ENCODE data around the gene TNNT2.

Gene TNNT2

DNA sequence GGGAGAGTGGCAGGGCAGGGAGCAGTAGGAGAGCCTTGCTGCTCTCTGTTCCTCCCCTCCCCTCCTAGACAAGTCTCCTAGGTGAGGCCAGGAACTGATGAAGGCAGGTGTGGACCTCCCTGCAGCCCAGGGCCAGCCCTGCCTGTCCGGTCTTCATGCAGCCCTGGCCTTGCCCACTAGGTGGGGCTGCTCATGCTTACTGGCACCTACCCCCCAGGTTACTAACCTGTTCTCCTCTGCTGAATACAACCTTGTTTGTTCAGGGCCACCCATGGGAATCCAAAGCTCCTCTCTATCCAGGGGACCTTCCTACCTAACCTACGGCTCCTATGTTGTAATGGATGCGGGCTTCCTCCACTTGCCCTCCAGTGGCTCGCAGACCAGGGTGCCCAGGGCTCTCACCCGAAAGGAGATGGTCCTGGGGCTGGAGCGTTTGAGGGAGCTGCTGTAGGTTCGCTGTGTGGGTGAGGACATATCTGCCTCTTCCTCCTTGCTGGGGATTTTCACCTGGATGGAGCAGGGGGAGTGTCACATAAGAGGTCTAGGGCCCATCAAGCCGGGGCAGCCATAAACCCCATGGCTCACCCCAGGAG lies 7.9 kb upstream of the TNNT2 start:
- Histone ChIP-seq H3K4me3 (ENCODE audit: low read depth, low read length) (no peak overlapping the region), H2AFZ (no peak overlapping the region), H3K27me3 (ENCODE audit: control insufficient read depth, insufficient read depth, low read length) (no peaks in the 10 kb centered on the region), H3K4me2 (ENCODE audit: low read length) (no peak overlapping the region), H3K9me3 (ENCODE audit: control insufficient read depth, low read length) (no peaks in the 10 kb centered on the region), H3K79me2 (no peaks in the 10 kb centered on the region), H3K27ac (no peak overlapping the region), H3K9ac (no peak overlapping the region), H3K36me3 (ENCODE audit: control insufficient read depth, insufficient read depth, low read length) (no peaks in the 10 kb centered on the region), H3K4me1 (no peaks in the 10 kb centered on the region)
- TF ChIP-seq, protein P1, sequence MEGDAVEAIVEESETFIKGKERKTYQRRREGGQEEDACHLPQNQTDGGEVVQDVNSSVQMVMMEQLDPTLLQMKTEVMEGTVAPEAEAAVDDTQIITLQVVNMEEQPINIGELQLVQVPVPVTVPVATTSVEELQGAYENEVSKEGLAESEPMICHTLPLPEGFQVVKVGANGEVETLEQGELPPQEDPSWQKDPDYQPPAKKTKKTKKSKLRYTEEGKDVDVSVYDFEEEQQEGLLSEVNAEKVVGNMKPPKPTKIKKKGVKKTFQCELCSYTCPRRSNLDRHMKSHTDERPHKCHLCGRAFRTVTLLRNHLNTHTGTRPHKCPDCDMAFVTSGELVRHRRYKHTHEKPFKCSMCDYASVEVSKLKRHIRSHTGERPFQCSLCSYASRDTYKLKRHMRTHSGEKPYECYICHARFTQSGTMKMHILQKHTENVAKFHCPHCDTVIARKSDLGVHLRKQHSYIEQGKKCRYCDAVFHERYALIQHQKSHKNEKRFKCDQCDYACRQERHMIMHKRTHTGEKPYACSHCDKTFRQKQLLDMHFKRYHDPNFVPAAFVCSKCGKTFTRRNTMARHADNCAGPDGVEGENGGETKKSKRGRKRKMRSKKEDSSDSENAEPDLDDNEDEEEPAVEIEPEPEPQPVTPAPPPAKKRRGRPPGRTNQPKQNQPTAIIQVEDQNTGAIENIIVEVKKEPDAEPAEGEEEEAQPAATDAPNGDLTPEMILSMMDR (IDR thresholded peaks at IDR 0.05), result peak; percentile 57

DNA sequence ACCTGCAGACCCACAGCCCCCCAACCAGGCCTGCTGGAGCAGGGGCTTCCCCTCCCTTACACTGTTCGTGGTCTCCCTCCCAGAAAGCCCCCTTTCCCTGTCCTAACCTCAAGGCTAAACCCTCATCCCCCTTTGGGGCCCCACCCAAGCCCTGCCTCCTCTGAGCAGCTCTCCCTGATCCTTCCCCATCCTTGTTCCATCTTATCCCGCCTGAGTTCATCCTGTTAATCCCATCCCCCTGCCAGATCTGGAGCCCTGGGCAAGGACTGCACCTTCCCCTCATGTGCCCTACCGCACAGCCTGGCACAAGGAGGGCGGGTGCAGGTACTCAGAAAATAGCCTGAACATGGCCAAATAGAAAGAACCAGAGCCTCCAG lies 6.9 kb upstream of the TNNT2 start:
- H3K27me3 ChIP-seq (ENCODE audit: control insufficient read depth, insufficient read depth, low read length), result no peaks in the 10 kb centered on the region
- no peak overlapping the region for H3K4me3 ChIP-seq (ENCODE audit: low read depth, low read length)
- no peaks in the 10 kb centered on the region for H3K36me3 ChIP-seq (ENCODE audit: control insufficient read depth, insufficient read depth, low read length)
- H3K9me3 ChIP-seq (ENCODE audit: control insufficient read depth, low read length), result no peaks in the 10 kb centered on the region
- TF ChIP-seq, protein P1 (IDR thresholded peaks at IDR 0.05), result no peak
- H3K79me2 ChIP-seq, result no peaks in the 10 kb centered on the region
- no peaks in the 10 kb centered on the region for H3K4me1 ChIP-seq
- no peak overlapping the region for H2AFZ ChIP-seq
- no peak overlapping the region for H3K9ac ChIP-seq
- H3K27ac ChIP-seq, result no peak overlapping the region
- H3K4me2 ChIP-seq (ENCODE audit: low read length), result no peak overlapping the region

DNA sequence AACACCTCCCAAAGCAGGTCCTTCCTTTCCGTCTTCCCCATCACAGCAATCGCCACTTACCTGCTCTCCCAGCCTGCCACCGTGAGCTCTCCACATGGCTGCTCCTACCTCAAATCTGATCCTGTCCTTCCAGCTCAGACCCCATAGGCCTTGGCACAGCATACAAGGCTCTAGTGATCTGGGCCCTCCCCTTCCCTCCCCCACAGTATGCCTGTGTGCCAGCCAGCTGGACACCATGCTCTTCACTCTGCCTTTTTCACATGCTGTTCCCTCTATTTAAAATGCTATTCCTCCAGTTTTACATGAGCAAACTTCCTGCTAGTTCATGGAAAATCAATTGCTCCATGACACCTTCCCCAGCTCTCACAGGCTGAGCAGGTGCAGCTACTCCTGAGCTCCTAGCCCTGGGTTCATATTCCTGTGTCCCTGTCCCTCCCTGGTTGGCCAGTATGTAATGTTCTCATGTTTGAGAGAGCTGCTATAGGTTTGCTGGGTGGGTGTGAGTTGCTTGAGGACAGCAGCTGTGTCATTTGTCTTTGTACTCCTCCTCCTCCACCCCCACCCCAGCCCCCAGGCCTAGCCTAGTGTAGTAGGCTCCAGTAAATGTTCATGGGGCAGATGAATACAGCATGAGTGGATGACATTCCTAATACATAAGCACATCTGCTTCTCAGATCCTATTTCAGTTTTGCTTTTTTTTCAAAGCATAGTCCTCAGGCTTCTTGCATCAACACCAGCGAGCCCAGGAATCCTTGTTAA lies 6.3 kb upstream of the TNNT2 start:
- no peak overlapping the region for H3K27ac ChIP-seq
- no peak overlapping the region for H3K4me3 ChIP-seq (ENCODE audit: low read depth, low read length)
- no peak overlapping the region for H3K9ac ChIP-seq

DNA sequence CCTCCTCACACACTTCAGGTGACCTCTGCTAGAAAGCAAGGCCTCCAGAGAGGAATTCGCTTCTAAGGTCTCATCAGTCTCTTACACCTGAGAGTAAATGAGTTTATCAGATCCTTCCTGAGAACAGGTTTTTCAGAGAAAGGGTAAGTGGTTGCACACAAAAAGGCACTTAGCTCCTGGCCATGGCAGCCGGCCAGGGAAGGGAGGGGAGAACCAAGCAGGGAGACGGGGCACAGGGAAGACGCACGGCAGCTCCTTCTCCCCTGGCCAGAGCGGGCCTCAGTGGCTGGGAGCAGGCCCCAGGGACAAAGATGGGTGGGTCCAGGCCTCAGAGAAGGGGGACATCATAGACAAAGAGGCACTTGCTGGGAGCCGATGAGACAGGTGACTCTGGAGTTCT lies 3.6 kb upstream of the TNNT2 start:
- no peak overlapping the region for H3K27ac ChIP-seq
- H3K27me3 ChIP-seq (ENCODE audit: control insufficient read depth, insufficient read depth, low read length), result no peaks in the 10 kb centered on the region
- no peak overlapping the region for H2AFZ ChIP-seq
- no peak overlapping the region for H3K4me3 ChIP-seq (ENCODE audit: low read depth, low read length)
- no peaks in the 10 kb centered on the region for H3K4me1 ChIP-seq
- H3K79me2 ChIP-seq, result no peaks in the 10 kb centered on the region
- no peaks in the 10 kb centered on the region for H3K9me3 ChIP-seq (ENCODE audit: control insufficient read depth, low read length)
- TF ChIP-seq, protein P1 (IDR thresholded peaks at IDR 0.05), result no peak
- no peak overlapping the region for H3K9ac ChIP-seq
- no peak overlapping the region for H3K4me2 ChIP-seq (ENCODE audit: low read length)
- no peaks in the 10 kb centered on the region for H3K36me3 ChIP-seq (ENCODE audit: control insufficient read depth, insufficient read depth, low read length)

More for the DNA sequence above, 6.3 kb upstream of the TNNT2 start:
- H3K79me2 ChIP-seq, result no peaks in the 10 kb centered on the region
- H3K4me2 ChIP-seq (ENCODE audit: low read length), result no peak overlapping the region
- H3K27me3 ChIP-seq (ENCODE audit: control insufficient read depth, insufficient read depth, low read length), result no peaks in the 10 kb centered on the region
- H3K4me1 ChIP-seq, result no peaks in the 10 kb centered on the region
- TF ChIP-seq, protein P1 (IDR thresholded peaks at IDR 0.05), result no peak
- H2AFZ ChIP-seq, result no peak overlapping the region
- no peaks in the 10 kb centered on the region for H3K36me3 ChIP-seq (ENCODE audit: control insufficient read depth, insufficient read depth, low read length)
- no peaks in the 10 kb centered on the region for H3K9me3 ChIP-seq (ENCODE audit: control insufficient read depth, low read length)

Measured in parathyroid adenoma (tissue), 2 donors.